CD4-positive, alpha-beta T cell treated with Interleukin-17A for 4 hours (primary cell): ENCODE data around the gene RAB40B.
"Not testable (repeated sequence)": the region's sequence is repeated elsewhere in the genome, so short reads cannot be mapped to it uniquely, and the experiment has no call there.

Source experiments
- DNase-seq: peaks from one replicate; pipeline ENCODE4 v3.0.0-alpha.2; 2020; ENCODE audit warnings: mixed read lengths

Gene RAB40B

GRCh38 chr17:82665217-82665616 is 33.3 kb downstream of the RAB40B start:
- no peak for DNase-seq

- no peak for DNase-seq
Measured at GRCh38 chr17:82664701-82665182, 33.8 kb downstream of the RAB40B start.

GRCh38 chr17:82664276-82664575 is 34.3 kb downstream of the RAB40B start:
- no peak for DNase-seq

GRCh38 chr17:82663381-82664275 is 34.9 kb downstream of the RAB40B start:
- DNase-seq, result no peak

GRCh38 chr17:82662711-82663261 is 35.7 kb downstream of the RAB40B start:
- no peak for DNase-seq

GRCh38 chr17:82661717-82662683 is 36.5 kb downstream of the RAB40B start:
- no peak for DNase-seq

DNA sequence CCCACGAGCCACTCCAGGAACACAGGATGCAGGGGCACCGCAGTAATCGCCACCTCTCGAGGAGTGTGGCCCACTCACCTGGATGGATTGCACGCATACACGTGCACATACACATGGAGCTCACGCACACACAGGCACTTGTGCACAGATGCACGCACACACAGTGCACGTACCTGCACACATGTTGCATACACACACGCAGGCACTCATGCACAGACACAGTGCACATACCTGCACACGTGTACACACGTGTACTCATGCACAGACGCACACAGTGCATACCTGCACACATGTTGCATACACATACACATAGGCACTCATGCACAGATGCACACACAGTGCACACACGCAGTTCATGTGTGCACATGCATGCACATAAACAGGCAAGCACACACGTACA is 38.6 kb downstream of the RAB40B start:
- no peak for DNase-seq

GRCh38 chr17:82658796-82659452 is 39.6 kb downstream of the RAB40B start:
- no peak for DNase-seq

DNA sequence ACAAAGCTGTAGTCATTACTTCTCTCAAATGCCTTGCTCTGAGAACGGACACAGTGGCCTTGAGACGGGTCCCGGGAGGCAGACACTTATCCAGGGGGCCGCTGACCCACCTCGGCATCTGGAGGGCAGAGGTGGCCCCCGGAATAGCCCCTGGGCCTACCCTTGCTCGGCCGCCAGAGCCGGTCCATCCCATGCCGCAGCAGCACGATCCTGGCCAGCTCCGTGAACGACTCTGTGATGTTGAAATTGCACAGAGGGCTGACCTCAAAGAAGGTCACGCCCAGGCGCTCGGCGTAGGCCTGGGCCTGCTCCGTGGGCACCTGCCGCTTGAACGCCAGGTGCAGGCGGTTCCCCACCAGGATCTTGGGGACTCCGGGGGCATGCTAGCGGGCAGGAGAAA is 40.2 kb downstream of the RAB40B start:
- DNase-seq, result no peak

DNA sequence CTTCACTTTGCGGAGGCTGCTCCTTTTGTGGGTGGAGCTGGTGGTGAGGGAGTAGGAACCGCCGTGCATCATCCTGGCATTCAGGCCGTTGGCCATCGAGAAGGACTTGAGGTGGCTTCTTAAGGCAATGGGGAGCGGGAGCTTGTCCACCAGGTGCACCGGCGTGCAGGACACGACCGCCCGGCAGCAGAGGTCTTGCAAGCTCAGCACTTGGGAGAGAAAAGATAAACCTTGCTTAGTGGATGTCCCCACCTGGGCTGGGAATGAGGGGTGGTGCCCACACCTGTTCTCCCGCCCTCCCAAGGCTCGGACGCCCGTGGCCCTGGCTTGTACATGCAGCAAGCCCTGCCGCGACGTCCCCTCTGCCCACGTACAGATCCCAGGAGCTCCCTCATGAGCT is 40.6 kb downstream of the RAB40B start:
- no peak for DNase-seq

DNA sequence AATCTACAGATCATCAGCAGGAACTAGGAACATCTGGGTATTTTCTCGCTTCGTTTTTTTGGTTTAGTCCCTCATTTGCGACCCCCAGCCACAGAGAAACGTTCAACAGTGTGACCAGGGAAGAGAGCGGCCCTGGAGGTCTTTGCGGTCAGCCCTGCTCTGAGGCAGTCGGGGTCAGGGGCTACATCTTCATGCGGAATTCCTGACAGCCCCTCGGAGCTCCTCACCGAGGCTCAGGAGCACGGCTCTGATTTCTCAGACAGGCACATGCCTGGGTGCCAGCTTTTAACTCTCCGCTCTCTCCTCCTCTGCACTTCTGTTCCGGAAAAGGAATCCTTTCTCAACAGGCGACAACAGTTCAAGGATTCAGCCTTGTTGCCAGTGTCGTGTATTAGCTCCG is 42.2 kb downstream of the RAB40B start:
- DNase-seq, result no peak

GRCh38 chr17:82655523-82655922 is 43.0 kb downstream of the RAB40B start:
- DNase-seq, result no peak

GRCh38 chr17:82655038-82655479 is 43.4 kb downstream of the RAB40B start:
- no peak for DNase-seq

- DNase-seq, result not testable (repeated sequence)
Measured at GRCh38 chr17:82654611-82655010, 43.9 kb downstream of the RAB40B start.

- no peak for DNase-seq
Measured at GRCh38 chr17:82653651-82654528, 44.6 kb downstream of the RAB40B start.

GRCh38 chr17:82650723-82651122 is 47.8 kb downstream of the RAB40B start:
- no peak for DNase-seq

DNA sequence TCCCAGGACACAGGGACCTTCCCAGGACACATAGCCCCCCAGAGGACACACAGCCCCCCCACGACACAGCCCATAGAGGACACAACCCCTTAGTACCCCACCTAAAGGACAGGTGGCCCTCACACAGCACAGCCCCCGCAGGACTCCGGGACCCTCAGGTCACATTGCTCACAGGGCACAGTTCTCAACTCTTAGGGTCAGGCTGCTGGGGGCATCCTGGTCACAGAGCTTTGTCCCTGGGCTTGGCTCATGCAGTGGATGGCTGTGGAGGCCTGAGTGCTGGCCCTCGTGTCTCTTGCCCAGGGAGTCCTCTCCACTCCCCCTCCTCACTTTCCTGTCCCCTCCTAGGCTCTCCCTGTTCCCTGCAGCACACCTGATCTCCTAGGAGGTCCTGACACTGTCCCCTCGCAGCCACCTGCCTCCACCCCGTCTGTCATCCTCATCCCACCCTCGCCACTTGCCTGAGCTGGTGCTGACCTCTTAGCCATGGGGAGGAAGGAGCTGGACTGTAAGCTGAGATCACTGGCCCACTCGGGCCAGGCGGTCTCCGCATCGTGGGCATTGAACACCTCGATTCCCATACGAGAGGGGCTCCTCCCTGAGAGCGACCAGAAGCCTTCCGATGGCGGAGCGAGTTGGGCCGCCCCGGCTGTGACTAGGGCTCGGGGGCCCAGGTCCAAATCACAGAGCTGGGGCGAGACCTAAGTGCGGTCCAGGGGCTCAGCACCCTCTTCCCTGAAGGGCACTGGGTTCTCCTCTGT is 48.8 kb downstream of the RAB40B start:
- DNase-seq, result no peak

- DNase-seq, result no peak
Measured at GRCh38 chr17:82648742-82649331, 49.7 kb downstream of the RAB40B start.

DNA sequence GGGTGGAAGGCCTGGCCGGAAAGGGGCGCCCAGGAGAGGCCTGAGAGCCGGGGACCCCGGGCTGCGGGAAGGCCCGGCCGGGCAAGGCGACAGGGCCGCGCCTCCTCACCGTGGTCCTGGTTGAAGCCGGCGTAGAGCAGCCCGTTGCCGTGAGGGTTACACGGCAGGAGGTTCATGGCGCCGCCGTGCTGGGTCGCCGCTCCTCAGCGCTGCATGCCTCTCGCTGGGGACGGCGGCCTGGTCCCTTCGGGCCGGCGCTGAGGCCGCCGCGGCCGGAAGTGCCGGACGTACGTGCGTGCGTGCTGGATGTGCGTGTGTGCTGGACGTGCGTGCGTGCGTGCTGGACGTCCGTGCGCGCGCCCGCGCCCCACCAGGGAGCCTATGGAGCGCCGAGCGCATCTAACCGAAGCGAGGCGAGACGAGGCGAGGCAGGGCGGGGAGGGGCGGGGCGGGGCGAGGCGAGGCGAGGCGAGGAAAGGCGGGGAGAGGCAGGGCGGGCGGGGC is 50.3 kb downstream of the RAB40B start, which contains the start of gene WDR45B:
WDR45B (minus strand) TSS at position 280 of the 504 bp plus-strand sequence; CDS start at position 176, 104 bp downstream.
- peak; percentile 95 for DNase-seq

DNA sequence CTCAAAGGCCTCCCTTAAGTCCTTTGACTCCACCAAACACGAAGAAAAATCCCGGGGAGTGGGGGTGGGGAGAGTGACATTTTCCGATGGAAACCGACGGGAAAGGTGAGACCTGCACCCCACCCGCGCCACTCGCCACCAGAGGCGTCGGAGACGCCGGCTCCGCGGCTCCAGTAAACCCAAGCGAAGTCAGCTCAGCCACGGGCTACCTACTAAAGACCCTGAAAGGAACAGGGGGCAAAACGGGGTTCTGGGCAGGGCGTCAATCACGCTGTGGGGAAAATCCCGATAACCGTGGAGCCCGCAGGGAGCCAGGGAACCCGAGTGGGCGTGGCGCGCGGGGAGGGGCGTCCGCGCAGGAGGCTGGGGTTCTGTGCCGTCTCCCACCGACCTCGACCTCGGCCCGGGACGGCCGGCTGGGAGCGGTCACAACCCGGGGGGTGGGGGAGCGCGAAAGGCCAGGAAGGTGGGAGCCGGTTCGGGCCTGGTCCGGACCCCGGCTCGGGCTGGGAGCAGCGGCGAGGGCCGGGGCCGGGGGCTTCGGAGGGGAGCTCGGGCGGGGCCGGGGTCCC is 50.8 kb downstream of the RAB40B start:
- peak; percentile 44 for DNase-seq
